CD4-positive, alpha-beta T cell treated with Interleukin-12 subunit alpha and Interleukin-12 subunit beta, for 1 hour (primary cell): ENCODE measurements around the gene LRRC8A.
A peak's percentile ranks its signal among the peaks of the same experiment; 100 is the strongest.
"Not testable (repeated sequence)": the region's sequence is repeated elsewhere in the genome, so short reads cannot be mapped to it uniquely, and the experiment has no call there.

ENCODE experiments used
- DNase-seq: peaks from one replicate; pipeline ENCODE4 v3.0.0-alpha.2; 2020

The LRRC8A gene

DNA sequence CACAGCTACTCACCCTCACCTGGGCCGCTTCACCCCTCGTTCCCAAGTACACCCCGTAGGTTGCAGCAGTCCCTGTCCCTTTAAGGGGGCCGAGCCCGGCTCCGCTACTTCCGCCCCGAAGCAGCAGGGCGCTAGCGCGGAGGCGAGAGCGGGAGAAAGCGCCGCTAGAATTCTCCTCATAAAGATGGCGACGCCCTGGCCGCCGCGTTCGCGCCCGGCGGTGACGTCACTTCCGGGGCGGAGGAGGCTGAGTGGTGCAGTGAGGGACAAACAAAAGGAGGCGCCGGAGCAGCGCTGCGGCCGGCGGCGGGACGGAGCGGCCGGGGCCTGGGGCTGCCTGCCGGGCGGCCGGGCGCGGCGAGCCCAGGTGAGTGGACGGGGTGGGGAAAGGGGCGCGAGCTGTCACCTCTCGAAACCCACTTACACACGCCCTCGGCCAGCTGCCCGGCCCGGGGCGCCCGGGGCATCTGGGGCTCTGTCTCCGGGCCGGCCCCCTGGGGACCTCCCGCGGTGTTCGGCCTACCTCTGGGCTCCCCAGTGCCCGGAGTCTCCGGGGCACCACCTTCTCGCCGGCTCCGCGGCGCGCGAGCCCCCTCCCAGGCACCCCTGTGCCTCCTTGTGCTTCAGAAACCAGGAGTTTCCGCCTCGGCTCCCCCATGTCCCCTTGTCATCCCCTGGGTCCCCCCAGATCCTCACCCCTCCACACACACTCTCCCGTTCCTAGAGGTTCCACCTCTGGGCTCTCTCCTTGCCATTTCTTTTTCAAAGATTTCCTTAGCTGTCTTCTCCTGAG is at the start of gene LRRC8A, which contains the start of gene KYAT1:
Gene LRRC8A, plus strand, starts transcription at position 250 of the 793 bp plus-strand sequence. CDS start 25,032 bp downstream, outside the sequence.
Gene KYAT1, minus strand, starts transcription at position 67 of the 793 bp plus-strand sequence. CDS start 36,545 bp downstream, outside the sequence.
- peak; percentile 98 for DNase-seq

DNA sequence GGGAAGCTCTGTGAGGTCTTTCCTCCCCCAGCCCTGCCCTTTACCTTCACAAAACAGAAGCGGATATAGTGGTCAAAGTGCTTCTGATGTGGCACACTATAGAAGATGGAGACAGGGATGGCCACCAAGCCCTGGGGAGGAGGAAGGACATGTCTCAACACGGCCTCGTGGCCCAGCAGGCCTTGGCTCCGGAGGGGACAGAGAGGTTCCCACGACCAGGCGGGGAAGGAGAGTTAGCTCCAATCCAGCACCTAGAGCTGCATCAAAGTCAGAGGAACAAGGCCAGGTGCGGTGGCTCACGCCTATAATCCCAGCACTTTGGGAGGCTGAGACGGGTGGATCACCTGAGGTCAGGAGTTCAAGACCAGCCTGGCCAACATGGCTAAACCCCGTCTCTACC is 48.2 kb upstream of the LRRC8A start:
- no peak for DNase-seq

GRCh38 chr9:128835246-128836210 is 46.4 kb upstream of the LRRC8A start:
- DNase-seq, result no peak

GRCh38 chr9:128836509-128837145 is 45.3 kb upstream of the LRRC8A start:
- no peak for DNase-seq

DNA sequence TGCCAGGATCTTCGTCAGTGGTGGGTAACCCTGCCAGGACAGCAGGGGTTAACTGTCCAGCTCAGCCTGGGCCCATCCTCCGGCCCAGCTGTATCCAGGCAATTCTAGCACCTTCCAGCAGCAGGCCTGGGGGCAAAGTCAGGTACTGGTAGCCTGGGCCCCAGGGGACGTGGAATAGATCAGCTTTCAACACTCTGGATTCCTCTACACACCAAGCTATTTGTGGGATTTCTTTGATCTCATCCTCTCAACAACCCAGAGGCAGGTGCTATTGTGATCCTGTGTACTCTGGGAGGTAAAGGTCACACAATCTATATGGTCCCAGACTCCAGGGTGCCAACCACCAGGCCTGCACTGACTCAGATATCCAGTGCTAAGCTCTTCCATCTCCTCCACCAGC is 43.6 kb upstream of the LRRC8A start:
- no peak for DNase-seq

DNA sequence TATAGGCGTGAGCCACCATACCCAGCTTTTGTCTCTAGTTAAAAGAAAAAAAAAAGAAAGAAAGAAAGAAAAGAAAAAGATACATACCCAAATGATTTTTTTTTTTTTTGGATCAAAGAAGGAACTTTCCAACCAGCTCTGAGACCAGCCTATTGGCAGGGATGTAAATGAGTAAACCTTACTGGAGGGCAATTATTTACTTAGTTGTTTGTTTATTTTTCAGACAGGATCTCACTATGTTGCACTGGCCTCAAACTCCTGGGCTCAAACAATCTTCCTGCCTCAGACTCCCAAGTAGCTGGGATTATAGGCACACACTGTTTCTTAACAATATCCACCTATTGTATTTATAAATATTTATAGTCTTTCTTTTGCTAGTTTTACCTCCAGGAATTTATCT is 41.4 kb upstream of the LRRC8A start:
- no peak for DNase-seq

- no peak for DNase-seq
Observed at GRCh38 chr9:128841694-128842492, 40.0 kb upstream of the LRRC8A start.

GRCh38 chr9:128843171-128843570 is 38.8 kb upstream of the LRRC8A start:
- DNase-seq, result not testable (repeated sequence)

DNA sequence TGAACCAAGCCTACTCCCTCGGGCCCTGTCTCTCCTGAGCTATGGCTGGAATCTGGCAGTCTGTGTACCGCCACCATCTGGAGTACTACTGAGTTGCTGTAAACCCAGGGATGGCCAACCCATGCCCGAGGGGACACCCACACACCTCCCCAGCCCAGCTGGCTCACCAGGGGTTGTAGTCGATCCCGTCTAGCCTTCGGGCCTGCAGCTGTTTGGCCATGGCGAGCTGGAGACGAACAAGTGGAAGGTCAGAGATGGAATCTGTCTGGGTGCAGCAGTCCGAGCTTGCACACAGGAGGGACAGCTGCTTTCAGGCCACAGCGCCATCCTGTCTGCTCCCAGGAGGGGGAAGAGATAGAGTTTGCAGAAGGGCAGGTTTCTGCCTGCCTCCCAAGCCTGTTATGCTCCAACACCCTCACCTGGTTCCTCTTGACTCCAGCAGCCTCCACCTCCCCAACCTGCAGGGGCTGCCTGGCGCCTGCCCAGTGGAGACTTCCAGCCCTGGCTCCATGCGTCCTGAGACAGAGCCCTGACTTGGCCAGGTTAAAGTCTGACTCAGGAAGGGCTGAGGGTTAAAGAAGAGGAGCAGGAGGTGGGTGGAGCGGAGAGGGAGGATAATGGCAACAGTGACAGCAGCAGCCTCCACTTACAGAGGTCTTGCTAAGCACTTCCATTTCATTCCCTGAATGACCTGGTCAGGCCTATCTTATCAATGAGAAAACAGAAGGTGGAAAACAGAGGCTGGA is 36.6 kb upstream of the LRRC8A start:
- no peak for DNase-seq

DNA sequence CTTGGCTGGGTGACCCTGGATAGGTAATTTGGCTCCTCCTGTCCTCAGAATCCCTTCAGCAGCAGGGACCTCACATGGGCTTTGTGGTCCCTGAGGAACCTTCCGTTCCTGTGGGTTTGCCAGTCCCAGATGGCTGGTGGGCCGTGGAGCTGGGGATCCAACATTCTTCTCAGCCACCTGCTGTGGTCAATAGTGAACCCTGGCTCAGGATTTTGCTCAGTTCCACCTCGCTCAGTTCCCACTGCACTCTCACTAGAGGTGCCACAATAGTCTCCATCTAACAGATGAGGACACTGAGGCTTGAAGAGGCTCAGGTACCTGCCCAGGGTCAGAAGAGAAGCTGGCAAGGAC is 35.3 kb upstream of the LRRC8A start:
- DNase-seq, result no peak

DNA sequence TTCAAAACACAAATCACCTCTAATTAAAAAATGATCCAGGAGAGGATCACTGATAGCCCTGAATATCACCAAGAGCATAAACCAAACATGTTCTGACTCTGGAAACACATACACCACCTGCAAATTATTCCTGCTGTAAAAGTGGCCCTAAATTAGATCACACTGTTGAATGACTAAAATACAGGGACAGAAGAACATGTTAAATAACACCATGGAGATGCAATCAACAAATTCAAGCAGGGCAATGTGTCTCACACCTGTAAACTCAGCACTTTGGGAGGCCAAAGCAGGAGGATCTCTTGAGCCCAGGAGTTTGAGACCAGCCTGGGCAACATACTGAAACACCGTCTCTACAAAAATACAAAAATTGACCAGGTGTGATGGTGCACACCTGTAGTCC is 34.1 kb upstream of the LRRC8A start:
- DNase-seq, result no peak

- DNase-seq, result not testable (repeated sequence)
Observed at GRCh38 chr9:128851024-128851423, 30.9 kb upstream of the LRRC8A start.

DNA sequence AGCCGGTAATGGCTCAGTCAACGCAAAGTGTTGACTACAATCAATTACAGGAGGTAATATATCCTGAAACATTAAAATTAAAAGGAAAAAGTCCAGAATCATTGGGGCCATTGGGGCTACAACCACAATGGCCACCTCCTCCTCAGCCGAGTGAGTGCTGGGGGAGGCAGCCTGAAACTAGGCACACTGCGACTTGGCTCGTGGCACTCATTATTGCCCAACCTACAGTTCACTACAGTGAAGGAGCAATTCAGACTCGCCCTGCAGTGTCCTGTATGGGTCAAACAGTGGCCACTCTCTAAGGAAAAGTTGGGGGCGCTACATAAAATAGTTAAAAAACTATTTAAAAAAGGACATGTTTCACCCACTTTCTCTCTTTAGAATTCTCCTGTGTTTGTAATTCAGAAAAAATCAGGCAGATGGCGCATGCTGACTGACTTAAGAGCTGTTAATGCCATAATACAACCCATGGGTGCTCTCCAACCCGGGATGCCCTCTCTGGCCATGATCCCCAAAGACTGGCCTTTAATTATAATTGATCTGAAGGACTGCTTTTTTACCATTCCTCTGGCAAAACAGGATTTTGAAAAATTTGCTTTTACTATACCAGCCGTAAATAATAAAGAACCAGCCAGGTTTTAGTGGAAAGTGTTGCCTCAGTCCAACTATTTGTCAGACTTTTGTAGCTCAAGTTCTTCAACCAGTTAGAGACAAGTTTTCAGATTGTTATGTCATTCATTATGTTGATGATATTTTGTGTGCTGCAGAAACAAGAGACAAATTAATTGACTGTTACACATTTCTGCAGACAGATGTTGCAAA is 29.9 kb upstream of the LRRC8A start:
- peak; percentile 24 for DNase-seq

GRCh38 chr9:128852646-128853045 is 29.3 kb upstream of the LRRC8A start:
- not testable (repeated sequence) for DNase-seq

- not testable (repeated sequence) for DNase-seq
Observed at GRCh38 chr9:128854454-128854853, 27.5 kb upstream of the LRRC8A start.

DNA sequence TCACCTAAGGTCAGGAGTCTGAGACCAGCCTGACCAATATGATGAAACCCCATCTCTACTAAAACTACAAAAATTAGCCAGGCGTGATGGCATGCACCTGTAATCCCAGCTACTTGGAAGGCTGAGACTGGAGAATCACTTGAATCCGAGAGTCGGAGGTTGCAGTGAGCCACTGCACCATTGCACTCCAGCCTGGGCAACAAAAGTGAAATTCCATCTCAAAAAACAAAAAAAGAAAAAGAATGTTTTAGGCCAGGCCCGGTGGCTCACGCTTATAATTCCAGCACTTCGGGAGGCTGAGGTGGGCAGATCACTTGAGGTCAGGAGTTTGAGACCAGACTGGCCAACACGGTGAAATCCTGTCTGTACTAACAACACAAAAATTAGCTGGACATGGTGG is 23.5 kb upstream of the LRRC8A start:
- DNase-seq, result not testable (repeated sequence)

GRCh38 chr9:128860937-128861336 is 21.0 kb upstream of the LRRC8A start:
- DNase-seq, result no peak

GRCh38 chr9:128861501-128861900 is 20.4 kb upstream of the LRRC8A start:
- no peak for DNase-seq

DNA sequence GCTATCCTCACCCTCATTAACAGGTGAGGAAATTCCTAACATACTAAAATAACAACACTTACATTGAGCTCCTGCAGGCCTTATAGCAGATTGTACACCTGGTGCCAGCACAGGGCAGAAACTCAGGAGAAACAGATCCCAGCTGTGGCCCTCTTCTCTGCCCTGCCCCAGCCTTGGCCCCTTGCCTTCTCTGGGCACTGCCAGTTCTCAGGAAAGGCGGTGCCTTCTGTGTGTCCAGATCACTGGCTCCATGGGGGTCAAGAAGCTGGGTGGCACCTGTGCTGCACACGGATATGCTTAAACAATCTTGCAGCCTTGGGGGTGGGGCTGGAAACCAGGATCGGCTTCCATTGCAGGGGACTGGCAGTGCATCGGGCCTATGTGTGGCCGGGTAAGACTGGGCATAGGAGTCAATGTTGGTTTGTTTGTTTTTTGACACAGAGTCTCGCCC is 19.5 kb upstream of the LRRC8A start:
- DNase-seq, result no peak

DNA sequence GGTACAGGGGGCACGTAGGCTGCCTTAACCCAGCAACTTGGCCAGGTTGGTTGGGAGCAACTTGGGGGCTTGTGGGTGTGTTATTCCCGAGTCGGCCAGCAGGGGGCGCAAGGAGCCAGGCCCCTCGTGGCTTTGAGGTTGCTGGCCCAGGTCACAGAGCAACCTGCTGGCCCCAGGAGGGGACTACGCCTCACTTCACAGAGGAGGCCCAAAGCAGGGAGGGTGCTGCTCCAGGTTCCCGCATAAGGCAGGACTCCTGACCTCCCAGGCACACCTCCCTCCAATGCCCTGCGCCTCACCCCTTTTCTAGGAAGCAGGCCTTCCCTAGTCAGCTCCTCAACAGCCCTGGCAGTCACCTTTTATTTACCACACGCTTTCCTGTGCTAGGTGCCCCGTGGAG is 18.3 kb upstream of the LRRC8A start:
- peak; percentile 85 for DNase-seq
